GM23338 (cell line): ENCODE results near the gene TMED3. TPM values are rescaled to one million over a fixed set of nuclear protein-coding genes. Genes with fewer than 3 reads are reported as not detected.

Experiments
- ATAC-seq: fragments of 200-7000 bp; cut with Tn5 transposase; 3 replicates; pipeline ENCODE4 v1.9.1; 2020
- DNase-seq: peaks from one replicate; pipeline ENCODE4 v3.0.0-alpha.2; 2015; ENCODE audit warnings: low spot score
- H2AFZ ChIP-seq: fragments of 200-600 bp; sonication (generic); 2 replicates; pipeline ENCODE4 v1.8.0; 2016; ENCODE audit warnings: antibody characterized with exemption, mild to moderate bottlenecking, moderate library complexity
- H3F3A ChIP-seq: fragments of 200-600 bp; sonication (generic); replicated peaks from 2 replicates; pipeline ENCODE4 v1.8.0; 2017; ENCODE audit warnings: antibody characterized with exemption, mixed run types, low read depth
- H3K27ac ChIP-seq: fragments of 200-600 bp; sonication (generic); 2 replicates; pipeline ENCODE4 v1.6.1; 2016; ENCODE audit warnings: low read depth
- H3K27me3 ChIP-seq: fragments of 200-600 bp; sonication (generic); 2 replicates; pipeline ENCODE4 v1.8.0; 2016; ENCODE audit warnings: mild to moderate bottlenecking, mixed run types, moderate library complexity; ENCODE audit not compliant: insufficient read depth
- H3K36me3 ChIP-seq: fragments of 200-600 bp; sonication (generic); 2 replicates; pipeline ENCODE4 v1.8.0; 2016; ENCODE audit warnings: mild to moderate bottlenecking; ENCODE audit not compliant: insufficient read depth
- H3K4me1 ChIP-seq: fragments of 200-600 bp; sonication (generic); 2 replicates; pipeline ENCODE4 v1.8.0; 2016; ENCODE audit warnings: mild to moderate bottlenecking, moderate library complexity; ENCODE audit not compliant: insufficient read depth
- H3K4me2 ChIP-seq: fragments of 200-600 bp; sonication (generic); 2 replicates; pipeline ENCODE4 v1.7.1; 2017; ENCODE audit warnings: mixed run types
- H3K4me3 ChIP-seq: fragments of 200-600 bp; sonication (generic); 2 replicates; pipeline ENCODE4 v1.6.1; 2016; ENCODE audit warnings: mixed run types
- H3K79me2 ChIP-seq: fragments of 200-600 bp; sonication (generic); replicated peaks from 2 replicates; pipeline ENCODE4 v1.8.0; 2017; ENCODE audit warnings: mild to moderate bottlenecking; ENCODE audit not compliant: insufficient read depth
- H3K9me2 ChIP-seq: fragments of 200-600 bp; sonication (generic); 2 replicates; pipeline ENCODE4 v1.8.0; 2017; ENCODE audit not compliant: insufficient read depth
- H4K20me1 ChIP-seq: fragments of 200-600 bp; sonication (generic); replicated peaks from 2 replicates; pipeline ENCODE4 v1.8.0; 2017; ENCODE audit warnings: mild to moderate bottlenecking; ENCODE audit not compliant: insufficient read depth
- H3K27ac Mint-ChIP-seq: 2 replicates; pipeline ENCODE4 v1.8.0; 2020; ENCODE audit warnings: inconsistent platforms, mild to moderate bottlenecking, moderate library complexity, mixed read lengths
- H3K27me3 Mint-ChIP-seq: 3 replicates; pipeline ENCODE4 v1.8.0; 2022; ENCODE audit warnings: low read depth, mild to moderate bottlenecking, moderate library complexity, mixed read lengths, inconsistent platforms; ENCODE audit not compliant: insufficient read depth, poor library complexity
- H3K36me3 Mint-ChIP-seq: 3 replicates; pipeline ENCODE4 v1.8.0; 2021; ENCODE audit warnings: low read depth, mild to moderate bottlenecking, inconsistent platforms, moderate library complexity, mixed read lengths
- H3K4me1 Mint-ChIP-seq: 3 replicates; pipeline ENCODE4 v1.8.0; 2020; ENCODE audit warnings: mild to moderate bottlenecking, inconsistent platforms, mixed read lengths
- H3K4me3 Mint-ChIP-seq: 3 replicates; pipeline ENCODE4 v1.8.0; 2021; ENCODE audit warnings: moderate library complexity, mild to moderate bottlenecking, inconsistent platforms, mixed read lengths
- H3K9me3 Mint-ChIP-seq: 3 replicates; pipeline ENCODE4 v1.8.0; 2020; ENCODE audit warnings: moderate library complexity, mild to moderate bottlenecking, inconsistent platforms, mixed read lengths
- CREB1 ChIP-seq: fragments of 250-450 bp; sonication (Bioruptor Pico); IDR thresholded peaks from 2 replicates; pipeline ENCODE4 v1.5.0; 2020; ENCODE audit warnings: low read depth, mild to moderate bottlenecking, moderate library complexity
- CTCF ChIP-seq, 2 experiments: fragments of 200-600 bp in 1 of 2; sonication (generic) in 1 of 2; conservative IDR thresholded peaks; 2 replicates each; pipeline versions ENCODE4 v1.5.1 to v1.6.1; 2016 to 2017; ENCODE audit warnings: antibody characterized with exemption in 2 of 2, low read depth in 2 of 2, mild to moderate bottlenecking in 2 of 2, moderate library complexity in 1 of 2
- ETS1 ChIP-seq: IDR thresholded peaks from 2 replicates; pipeline ENCODE4 v1.6.1; 2016; ENCODE audit warnings: antibody characterized with exemption
- EZH2 ChIP-seq: fragments of 200-600 bp; sonication (generic); IDR thresholded peaks from one replicate; pipeline ENCODE4 v1.8.0; 2017; ENCODE audit warnings: antibody characterized with exemption, mild to moderate bottlenecking, low read depth; ENCODE audit not compliant: unreplicated experiment
- EZH2phosphoT487 ChIP-seq: fragments of 200-600 bp; sonication (generic); IDR thresholded peaks from one replicate; pipeline ENCODE4 v1.8.1; 2018; ENCODE audit warnings: antibody characterized with exemption; ENCODE audit not compliant: unreplicated experiment
- JUNB ChIP-seq: IDR thresholded peaks from one replicate; pipeline ENCODE4 v1.6.1; 2016; ENCODE audit warnings: antibody characterized with exemption; ENCODE audit not compliant: unreplicated experiment
- NANOG ChIP-seq: IDR thresholded peaks from 2 replicates; pipeline ENCODE4 v1.6.1; 2016; ENCODE audit warnings: antibody characterized with exemption, borderline replicate concordance
- POLR2AphosphoS5 ChIP-seq: IDR thresholded peaks from 2 replicates; pipeline ENCODE4 v1.6.1; 2016; ENCODE audit warnings: antibody characterized with exemption, low read depth
- STAT1 ChIP-seq: IDR thresholded peaks from one replicate; pipeline ENCODE4 v1.6.1; 2016; ENCODE audit warnings: antibody characterized with exemption; ENCODE audit not compliant: unreplicated experiment
- ZNF114 ChIP-seq: fragments of 250-450 bp; sonication (Bioruptor Pico); IDR thresholded peaks from 2 replicates; pipeline ENCODE4 v1.5.0; 2020; ENCODE audit warnings: mild to moderate bottlenecking, moderate library complexity
- ZNF331 ChIP-seq: fragments of 250-450 bp; sonication (Bioruptor Pico); IDR thresholded peaks from 2 replicates; pipeline ENCODE4 v1.5.0; 2020; ENCODE audit warnings: low read depth, mild to moderate bottlenecking, moderate library complexity
- ZNF462 ChIP-seq: fragments of 250-450 bp; sonication (Bioruptor Pico); IDR thresholded peaks from 2 replicates; pipeline ENCODE4 v1.5.0; 2020; ENCODE audit warnings: mild to moderate bottlenecking, moderate library complexity
- polyA plus RNA-seq: library from polyadenylated mRNA; unstranded; fragments of >200 nt; fragmentation: Nextera tagmentation; extraction: Ambion mirVana; gene quantifications from 2 replicates; pipeline ENCODE4 v1.2.1, GENCODE V29; 2016
- total RNA-seq: library from RNA; depleted of rRNA; stranded (reverse); fragments of >200 nt; shearing (Covaris generic); gene quantifications from 2 replicates; pipeline ENCODE4 v1.2.3, GENCODE V29; 2014

The TMED3 gene
- total and polyA plus RNA-seq, 2 experiments from 2014 or later: 33.7 to 49.2 TPM

- H3K27ac Mint-ChIP-seq: no peak overlapping the region
- TF ChIP-seq ETS1 (no peak), STAT1 (no peak), EZH2phosphoT487 (no peak)
- H3K4me3 Mint-ChIP-seq: no peak overlapping the region
- Histone ChIP-seq H3K36me3 (no peaks in the 10 kb centered on the region), H3K4me1 (no peaks in the 10 kb centered on the region), H4K20me1 (no peaks in the 10 kb centered on the region), H3F3A (no peaks in the 10 kb centered on the region), H3K27ac (no peak overlapping the region), H3K4me2 (no peak overlapping the region), H2AFZ (no peak overlapping the region), H3K27me3 (no peaks in the 10 kb centered on the region), H3K4me3 (no peak overlapping the region), H3K9me2 (0 out of 2 replicates have a peak, but pooled peaks cover 4% of the 10 kb centered on the region), H3K79me2 (no peaks in the 10 kb centered on the region)
- DNase-seq (no peak), ATAC-seq (no peak)
- no peaks in the 10 kb centered on the region for H3K4me1 Mint-ChIP-seq
- H3K9me3 Mint-ChIP-seq: no peaks in the 10 kb centered on the region
- no peaks in the 10 kb centered on the region for H3K27me3 Mint-ChIP-seq
- H3K36me3 Mint-ChIP-seq: no peaks in the 10 kb centered on the region
Observed at GRCh38 chr15:79349525-79349924, 38.6 kb downstream of the TMED3 start.

GRCh38 chr15:79352206-79352605 lies 41.3 kb downstream of the TMED3 start:
- H2AFZ ChIP-seq: no peak overlapping the region
- no peak overlapping the region for H3K4me3 ChIP-seq
- no peak overlapping the region for H3K27ac Mint-ChIP-seq
- no peaks in the 10 kb centered on the region for H3K27me3 ChIP-seq
- no peak overlapping the region for H3K4me2 ChIP-seq
- no peaks in the 10 kb centered on the region for H3K4me1 Mint-ChIP-seq
- H3K4me1 ChIP-seq: no peaks in the 10 kb centered on the region
- H3K27me3 Mint-ChIP-seq: no peaks in the 10 kb centered on the region
- DNase-seq (no peak), ATAC-seq (no peak)
- H3K79me2 ChIP-seq: no peaks in the 10 kb centered on the region
- no peak overlapping the region for H3K4me3 Mint-ChIP-seq
- H4K20me1 ChIP-seq: no peaks in the 10 kb centered on the region
- no peaks in the 10 kb centered on the region for H3F3A ChIP-seq
- no peaks in the 10 kb centered on the region for H3K9me3 Mint-ChIP-seq
- H3K36me3 ChIP-seq: no peaks in the 10 kb centered on the region
- H3K36me3 Mint-ChIP-seq: no peaks in the 10 kb centered on the region
- H3K27ac ChIP-seq: no peak overlapping the region
- no peaks in the 10 kb centered on the region for H3K9me2 ChIP-seq
- TF ChIP-seq ZNF462 (CRISPR knock-in tag): no peak
- TF ChIP-seq POLR2AphosphoS5: no peak
- TF ChIP-seq EZH2phosphoT487: no peak
- no peak for TF ChIP-seq JUNB
- TF ChIP-seq STAT1: no peak
- no peak for TF ChIP-seq ZNF114 (CRISPR knock-in tag)
- TF ChIP-seq CREB1 (CRISPR knock-in tag): no peak
- no peak for TF ChIP-seq EZH2
- no peak for TF ChIP-seq ETS1
- TF ChIP-seq CTCF (conservative IDR thresholded peaks at IDR 0.05; ENCODE audit: low read depth in 2 of 2): no peak
- no peak for TF ChIP-seq NANOG
- TF ChIP-seq ZNF331 (CRISPR knock-in tag): no peak
